OCI-LY7 (cell line): ENCODE data around the gene RPS6KB2.

ENCODE experiments used
- EZH2phosphoT487 ChIP-seq: fragments of 200-600 bp; sonication (generic); IDR thresholded peaks from 2 replicates; pipeline ENCODE4 v1.6.1; 2018; ENCODE audit warnings: low read depth, borderline replicate concordance, mild to moderate bottlenecking, mixed run types, antibody characterized with exemption, low read length, moderate library complexity, mixed read lengths
- TF ChIP-seq, protein P1 (sequence below): fragments of 200-600 bp; sonication (generic); conservative IDR thresholded peaks from 2 replicates; pipeline ENCODE4 v1.5.1; 2014; ENCODE audit warnings: mild to moderate bottlenecking, antibody characterized with exemption, low read length, moderate library complexity, mixed read lengths

DNA sequence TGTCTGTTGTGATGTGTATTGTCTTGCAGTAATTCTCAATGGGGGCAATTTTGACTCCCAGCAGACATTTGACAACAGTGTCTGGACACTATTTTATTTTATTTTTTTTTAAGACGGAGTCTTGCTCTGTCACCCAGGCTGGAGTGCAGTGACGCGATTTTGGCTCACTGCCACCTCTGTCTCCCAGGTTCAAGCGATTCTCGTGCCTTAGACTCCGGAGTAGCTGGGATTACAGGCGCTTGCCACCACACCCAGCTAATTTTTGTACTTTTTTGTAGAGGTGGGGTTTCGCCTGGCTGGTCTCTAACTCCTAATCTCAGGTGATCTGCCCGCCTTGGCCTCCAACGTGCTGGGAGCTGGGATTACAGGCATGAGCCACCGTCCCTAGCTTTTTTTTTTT lies 1.4 kb downstream of the RPS6KB2 start:
- TF ChIP-seq, protein P1, sequence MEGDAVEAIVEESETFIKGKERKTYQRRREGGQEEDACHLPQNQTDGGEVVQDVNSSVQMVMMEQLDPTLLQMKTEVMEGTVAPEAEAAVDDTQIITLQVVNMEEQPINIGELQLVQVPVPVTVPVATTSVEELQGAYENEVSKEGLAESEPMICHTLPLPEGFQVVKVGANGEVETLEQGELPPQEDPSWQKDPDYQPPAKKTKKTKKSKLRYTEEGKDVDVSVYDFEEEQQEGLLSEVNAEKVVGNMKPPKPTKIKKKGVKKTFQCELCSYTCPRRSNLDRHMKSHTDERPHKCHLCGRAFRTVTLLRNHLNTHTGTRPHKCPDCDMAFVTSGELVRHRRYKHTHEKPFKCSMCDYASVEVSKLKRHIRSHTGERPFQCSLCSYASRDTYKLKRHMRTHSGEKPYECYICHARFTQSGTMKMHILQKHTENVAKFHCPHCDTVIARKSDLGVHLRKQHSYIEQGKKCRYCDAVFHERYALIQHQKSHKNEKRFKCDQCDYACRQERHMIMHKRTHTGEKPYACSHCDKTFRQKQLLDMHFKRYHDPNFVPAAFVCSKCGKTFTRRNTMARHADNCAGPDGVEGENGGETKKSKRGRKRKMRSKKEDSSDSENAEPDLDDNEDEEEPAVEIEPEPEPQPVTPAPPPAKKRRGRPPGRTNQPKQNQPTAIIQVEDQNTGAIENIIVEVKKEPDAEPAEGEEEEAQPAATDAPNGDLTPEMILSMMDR: no peak
- no peak for TF ChIP-seq EZH2phosphoT487
